Neural crest cell (in vitro differentiated cells): Measurements from ENCODE around the gene CNBD2. TPM values are rescaled to one million over a fixed set of nuclear protein-coding genes. Genes with fewer than 3 reads are reported as not detected.
"Not testable (repeated sequence)": the region's sequence is repeated elsewhere in the genome, so short reads cannot be mapped to it uniquely, and the experiment has no call there.

ENCODE experiments used
- DNase-seq: peaks from one replicate; pipeline ENCODE4 v3.0.0; 2021; ENCODE audit warnings: low read depth, mixed read lengths, low spot score
- H3K27ac Mint-ChIP-seq: one replicate; pipeline ENCODE4 v1.8.0; 2021; ENCODE audit warnings: mild to moderate bottlenecking, mixed read lengths; ENCODE audit not compliant: unreplicated experiment
- H3K27me3 Mint-ChIP-seq: 2 replicates; pipeline ENCODE4 v1.8.0; 2021; ENCODE audit warnings: low read depth, mild to moderate bottlenecking, mixed read lengths
- H3K36me3 Mint-ChIP-seq: 2 replicates; pipeline ENCODE4 v1.8.0; 2021; ENCODE audit warnings: low read depth, mild to moderate bottlenecking, mixed read lengths
- H3K4me1 Mint-ChIP-seq: 2 replicates; pipeline ENCODE4 v1.8.0; 2021; ENCODE audit warnings: mixed read lengths
- H3K4me3 Mint-ChIP-seq: one replicate; pipeline ENCODE4 v1.8.0; 2021; ENCODE audit warnings: mild to moderate bottlenecking, mixed read lengths
- H3K9me3 Mint-ChIP-seq: 2 replicates; pipeline ENCODE4 v1.8.0; 2021; ENCODE audit warnings: mixed read lengths
- CTCF ChIP-seq: fragments of 200-600 bp; sonication (generic); conservative IDR thresholded peaks from 2 replicates; pipeline ENCODE4 v1.5.0; 2021; ENCODE audit warnings: antibody characterized with exemption, mild to moderate bottlenecking
- total RNA-seq: library from RNA; stranded (reverse); gene quantifications from 2 replicates; pipeline ENCODE4 v1.2.1, GENCODE V29; 2021

Gene CNBD2
- total RNA-seq, 1 donor from 2014 or later: 7.4 TPM

- Mint-ChIP-seq H3K9me3 (no peaks in the 10 kb centered on the region), H3K27me3 (no peaks in the 10 kb centered on the region), H3K4me3 (no peak overlapping the region), H3K4me1 (peaks cover 4% of the 10 kb centered on the region), H3K27ac (peak overlapping the region; percentile 60), H3K36me3 (peaks cover 9% of the 10 kb centered on the region)
- DNase-seq: no peak
- TF ChIP-seq CTCF: no peak
Observed at GRCh38 chr20:35941620-35942019, 26.8 kb upstream of the CNBD2 start.

GRCh38 chr20:35942243-35942642, 26.1 kb upstream of the CNBD2 start:
- peaks cover 4% of the 10 kb centered on the region for H3K4me1 Mint-ChIP-seq
- H3K27ac Mint-ChIP-seq: no peak overlapping the region
- H3K36me3 Mint-ChIP-seq: peaks cover 10% of the 10 kb centered on the region
- no peak overlapping the region for H3K4me3 Mint-ChIP-seq
- DNase-seq: no peak
- TF ChIP-seq CTCF: no peak
- H3K27me3 Mint-ChIP-seq: no peaks in the 10 kb centered on the region
- no peaks in the 10 kb centered on the region for H3K9me3 Mint-ChIP-seq

- Mint-ChIP-seq H3K27ac (no peak overlapping the region), H3K36me3 (peaks cover 8% of the 10 kb centered on the region), H3K27me3 (no peaks in the 10 kb centered on the region), H3K9me3 (no peaks in the 10 kb centered on the region), H3K4me1 (peaks cover 3% of the 10 kb centered on the region), H3K4me3 (no peak overlapping the region)
- DNase-seq: no peak
- peak; percentile 40 for TF ChIP-seq CTCF
Observed at GRCh38 chr20:35947489-35947888, 20.9 kb upstream of the CNBD2 start.

GRCh38 chr20:35947907-35948306, 20.5 kb upstream of the CNBD2 start:
- no peak overlapping the region for H3K27ac Mint-ChIP-seq
- no peak overlapping the region for H3K4me3 Mint-ChIP-seq
- H3K27me3 Mint-ChIP-seq: no peaks in the 10 kb centered on the region
- peaks cover 8% of the 10 kb centered on the region for H3K36me3 Mint-ChIP-seq
- peaks cover 7% of the 10 kb centered on the region for H3K4me1 Mint-ChIP-seq
- no peak for TF ChIP-seq CTCF
- DNase-seq: no peak
- no peaks in the 10 kb centered on the region for H3K9me3 Mint-ChIP-seq

- TF ChIP-seq CTCF: no peak
- no peak for DNase-seq
- peaks cover 8% of the 10 kb centered on the region for H3K36me3 Mint-ChIP-seq
Observed at GRCh38 chr20:35950093-35950492, 18.3 kb upstream of the CNBD2 start.

GRCh38 chr20:35952080-35952479, 16.3 kb upstream of the CNBD2 start:
- H3K4me1 Mint-ChIP-seq: peaks cover 21% of the 10 kb centered on the region
- not testable (repeated sequence) for H3K36me3 Mint-ChIP-seq, H3K27ac Mint-ChIP-seq, H3K27me3 Mint-ChIP-seq, H3K9me3 Mint-ChIP-seq, DNase-seq
- H3K4me3 Mint-ChIP-seq: peak overlapping the region; percentile 100

More at GRCh38 chr20:35950093-35950492, 18.3 kb upstream of the CNBD2 start:
- Mint-ChIP-seq H3K4me1 (peaks cover 18% of the 10 kb centered on the region), H3K4me3 (no peak overlapping the region), H3K27ac (no peak overlapping the region), H3K27me3 (no peaks in the 10 kb centered on the region), H3K9me3 (no peaks in the 10 kb centered on the region)
